Ishikawa (cell line): ENCODE measurements around the gene GFY.

Source experiments
- CREB1 ChIP-seq: IDR thresholded peaks from 2 replicates; pipeline ENCODE4 v1.6.1; 2012; ENCODE audit warnings: low read depth
- FOXM1 ChIP-seq: IDR thresholded peaks from 2 replicates; pipeline ENCODE4 v1.6.1; 2012; ENCODE audit warnings: low read depth, borderline replicate concordance
- RAD21 ChIP-seq: IDR thresholded peaks from 2 replicates; pipeline ENCODE4 v1.6.1; 2012; ENCODE audit warnings: low read depth
- ZBTB7A ChIP-seq: IDR thresholded peaks from 2 replicates; pipeline ENCODE4 v1.6.1; 2012; ENCODE audit warnings: low read depth
- TF ChIP-seq, protein P1 (sequence below): IDR thresholded peaks from 2 replicates; pipeline ENCODE4 v1.6.1; 2012; ENCODE audit warnings: low read depth, mild to moderate bottlenecking

DNA sequence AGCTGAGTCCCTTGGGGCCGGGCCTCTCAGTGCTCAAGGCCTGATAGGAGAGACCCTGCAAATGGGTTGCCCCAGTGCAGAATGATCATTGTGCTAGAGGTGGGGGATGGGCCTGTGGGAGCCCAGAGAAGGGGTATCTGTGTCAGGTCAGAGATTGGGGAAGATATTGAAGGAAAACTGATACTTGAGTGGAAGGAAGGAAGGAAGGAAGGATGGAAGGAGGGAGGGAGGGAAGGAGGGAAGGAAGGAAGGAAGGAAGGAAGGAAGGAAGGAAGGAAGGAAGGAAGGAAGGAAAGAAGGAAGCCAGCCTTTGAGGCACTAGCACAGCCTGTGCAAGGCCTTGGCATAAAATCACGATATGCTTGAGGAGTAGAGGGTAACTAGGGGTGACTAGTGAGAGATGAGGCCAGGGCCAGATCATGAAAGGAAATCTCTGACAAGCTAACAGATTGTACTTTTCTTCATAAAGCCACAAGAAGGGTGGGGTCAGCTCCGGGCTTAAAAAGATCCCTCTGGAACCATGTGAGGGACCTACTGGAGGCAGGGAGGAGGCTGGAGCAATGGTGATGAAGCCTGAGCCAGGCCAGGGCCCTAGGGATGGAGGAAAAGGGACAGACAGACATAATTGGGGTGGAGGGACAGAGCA lies 13.4 kb upstream of the GFY start:
- TF ChIP-seq, protein P1, sequence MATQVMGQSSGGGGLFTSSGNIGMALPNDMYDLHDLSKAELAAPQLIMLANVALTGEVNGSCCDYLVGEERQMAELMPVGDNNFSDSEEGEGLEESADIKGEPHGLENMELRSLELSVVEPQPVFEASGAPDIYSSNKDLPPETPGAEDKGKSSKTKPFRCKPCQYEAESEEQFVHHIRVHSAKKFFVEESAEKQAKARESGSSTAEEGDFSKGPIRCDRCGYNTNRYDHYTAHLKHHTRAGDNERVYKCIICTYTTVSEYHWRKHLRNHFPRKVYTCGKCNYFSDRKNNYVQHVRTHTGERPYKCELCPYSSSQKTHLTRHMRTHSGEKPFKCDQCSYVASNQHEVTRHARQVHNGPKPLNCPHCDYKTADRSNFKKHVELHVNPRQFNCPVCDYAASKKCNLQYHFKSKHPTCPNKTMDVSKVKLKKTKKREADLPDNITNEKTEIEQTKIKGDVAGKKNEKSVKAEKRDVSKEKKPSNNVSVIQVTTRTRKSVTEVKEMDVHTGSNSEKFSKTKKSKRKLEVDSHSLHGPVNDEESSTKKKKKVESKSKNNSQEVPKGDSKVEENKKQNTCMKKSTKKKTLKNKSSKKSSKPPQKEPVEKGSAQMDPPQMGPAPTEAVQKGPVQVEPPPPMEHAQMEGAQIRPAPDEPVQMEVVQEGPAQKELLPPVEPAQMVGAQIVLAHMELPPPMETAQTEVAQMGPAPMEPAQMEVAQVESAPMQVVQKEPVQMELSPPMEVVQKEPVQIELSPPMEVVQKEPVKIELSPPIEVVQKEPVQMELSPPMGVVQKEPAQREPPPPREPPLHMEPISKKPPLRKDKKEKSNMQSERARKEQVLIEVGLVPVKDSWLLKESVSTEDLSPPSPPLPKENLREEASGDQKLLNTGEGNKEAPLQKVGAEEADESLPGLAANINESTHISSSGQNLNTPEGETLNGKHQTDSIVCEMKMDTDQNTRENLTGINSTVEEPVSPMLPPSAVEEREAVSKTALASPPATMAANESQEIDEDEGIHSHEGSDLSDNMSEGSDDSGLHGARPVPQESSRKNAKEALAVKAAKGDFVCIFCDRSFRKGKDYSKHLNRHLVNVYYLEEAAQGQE, result no peak
- TF ChIP-seq CREB1 (no peak), ZBTB7A (no peak), RAD21 (no peak), FOXM1 (no peak)
